GM19043 (cell line): ENCODE results near the gene SPATA2.

Experiments used
- ATAC-seq: cut with Tn5 transposase; IDR thresholded peaks from one replicate; pipeline ENCODE4 v1.9.1; 2021; ENCODE audit warnings: low read depth; ENCODE audit not compliant: unreplicated experiment

Gene SPATA2

GRCh38 chr20:49887251-49888211 lies 27.8 kb downstream of the SPATA2 start:
- no peak for ATAC-seq

GRCh38 chr20:49886571-49887213 lies 28.6 kb downstream of the SPATA2 start:
- no peak for ATAC-seq

GRCh38 chr20:49885558-49886332 lies 29.6 kb downstream of the SPATA2 start:
- ATAC-seq, result no peak

GRCh38 chr20:49883246-49883802 lies 32.0 kb downstream of the SPATA2 start:
- ATAC-seq, result no peak

- no peak for ATAC-seq
These were observed 33.0 kb downstream of the SPATA2 start for GRCh38 chr20:49882171-49882970.

GRCh38 chr20:49880724-49881445 lies 34.4 kb downstream of the SPATA2 start:
- no peak for ATAC-seq

- ATAC-seq, result no peak
These were observed 35.2 kb downstream of the SPATA2 start for GRCh38 chr20:49880177-49880576.

GRCh38 chr20:49878977-49879376 lies 36.4 kb downstream of the SPATA2 start:
- no peak for ATAC-seq

- no peak for ATAC-seq
These were observed 37.9 kb downstream of the SPATA2 start for GRCh38 chr20:49877386-49877921.

GRCh38 chr20:49874696-49875095 lies 40.6 kb downstream of the SPATA2 start:
- no peak for ATAC-seq

- no peak for ATAC-seq
These were observed 43.3 kb downstream of the SPATA2 start for GRCh38 chr20:49872056-49872455.

GRCh38 chr20:49871391-49871948 lies 43.9 kb downstream of the SPATA2 start:
- no peak for ATAC-seq

- no peak for ATAC-seq
These were observed 45.1 kb downstream of the SPATA2 start for GRCh38 chr20:49870261-49870660.

- ATAC-seq, result no peak
These were observed 46.4 kb downstream of the SPATA2 start for GRCh38 chr20:49868964-49869363.

- no peak for ATAC-seq
These were observed 46.8 kb downstream of the SPATA2 start for GRCh38 chr20:49868538-49868937.

- ATAC-seq, result no peak
These were observed 47.7 kb downstream of the SPATA2 start for GRCh38 chr20:49867453-49868215.

- no peak for ATAC-seq
These were observed 49.3 kb downstream of the SPATA2 start for GRCh38 chr20:49866051-49866450.

- ATAC-seq, result no peak
These were observed 49.8 kb downstream of the SPATA2 start for GRCh38 chr20:49865559-49865958.
